Calu3 (cell line): ENCODE results near the gene UBLCP1. TPM values are rescaled to one million over a fixed set of nuclear protein-coding genes. Genes with fewer than 3 reads are reported as not detected.
"Not testable (repeated sequence)": the region's sequence is repeated elsewhere in the genome, so short reads cannot be mapped to it uniquely, and the experiment has no call there.

Source experiments
- BruUV-seq: library from RNA; stranded (reverse); fragments of 400-500 nt; replicated peaks from 2 replicates; lab custom pipeline; 2021; lab: Mats Ljungman, UMichigan
- CTCF ChIA-PET: fragments of 300-600 bp; sonication (Branson Sonifier 250); formaldehyde crosslinking; loops from one replicate; lab custom pipeline; 2022; ENCODE audit warnings: antibody characterized with exemption; lab: Charles Lee
- DNase-seq: peaks from one replicate; pipeline ENCODE4 v3.0.0; 2022
- H3K27ac Mint-ChIP-seq: one replicate; pipeline ENCODE4 v1.8.0; 2022; ENCODE audit warnings: mixed read lengths; ENCODE audit not compliant: unreplicated experiment
- H3K27me3 Mint-ChIP-seq: one replicate; pipeline ENCODE4 v1.8.0; 2022; ENCODE audit warnings: mixed read lengths; ENCODE audit not compliant: unreplicated experiment
- H3K36me3 Mint-ChIP-seq: one replicate; pipeline ENCODE4 v1.8.0; 2022; ENCODE audit warnings: mild to moderate bottlenecking, moderate library complexity, mixed read lengths; ENCODE audit not compliant: insufficient read depth, unreplicated experiment
- H3K4me1 Mint-ChIP-seq: one replicate; pipeline ENCODE4 v1.8.0; 2022; ENCODE audit warnings: mild to moderate bottlenecking, low read depth, mixed read lengths; ENCODE audit not compliant: unreplicated experiment
- H3K4me3 Mint-ChIP-seq: one replicate; pipeline ENCODE4 v1.8.0; 2022; ENCODE audit warnings: mild to moderate bottlenecking, low read depth, moderate library complexity, mixed read lengths; ENCODE audit not compliant: unreplicated experiment
- H3K9me3 Mint-ChIP-seq: one replicate; pipeline ENCODE4 v1.8.0; 2022; ENCODE audit warnings: low read depth, mixed read lengths; ENCODE audit not compliant: unreplicated experiment
- intact Hi-C: fragments of 100-400 bp; cut with micrococcal nuclease; formaldehyde crosslinking; loops from one replicate; pipeline ENCODE4 v1.10.0; 2022; ENCODE audit not compliant: unreplicated experiment
- total RNA-seq: library from RNA; stranded (reverse); gene quantifications from 2 replicates; pipeline ENCODE4 v1.2.3, GENCODE V29; 2022
- TF ChIP-seq, protein P1 (sequence below): fragments of 200-600 bp; IDR thresholded peaks from one replicate; pipeline ENCODE4 v1.8.0; 2022; ENCODE audit warnings: antibody characterized with exemption; ENCODE audit not compliant: unreplicated experiment

Gene UBLCP1
- total RNA-seq, 1 experiment from 2014 or later = 35.8 TPM

DNA sequence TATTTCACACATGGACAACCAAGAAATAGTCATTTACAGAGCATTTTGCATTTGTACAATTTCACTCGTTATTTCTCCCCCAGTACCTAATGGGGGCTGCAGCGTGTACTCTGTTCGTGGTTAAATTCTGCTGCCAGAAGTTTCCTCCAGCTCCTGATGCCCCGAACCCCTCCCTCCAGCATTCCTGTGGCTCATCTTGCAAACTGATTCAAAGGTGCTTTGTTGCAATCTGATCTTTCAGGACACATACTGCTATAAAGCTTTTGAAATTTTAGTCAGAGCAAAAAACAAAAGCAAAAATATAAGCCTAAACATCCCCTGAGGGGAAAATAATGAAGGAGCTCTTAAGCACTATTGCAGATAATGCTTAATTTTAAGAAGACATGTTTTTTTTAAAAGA lies 27.7 kb downstream of the UBLCP1 start:
- intact Hi-C loops = no loop called here
- BruUV-seq = no TSS peak
- H3K9me3 Mint-ChIP-seq = no peaks in the 10 kb centered on the region
- H3K27me3 Mint-ChIP-seq = no peaks in the 10 kb centered on the region
- DNase-seq = no peak
- no peak overlapping the region for H3K4me3 Mint-ChIP-seq
- CTCF ChIA-PET = no interaction called here
- no peaks in the 10 kb centered on the region for H3K4me1 Mint-ChIP-seq
- H3K36me3 Mint-ChIP-seq = no peaks in the 10 kb centered on the region
- TF ChIP-seq, protein P1, sequence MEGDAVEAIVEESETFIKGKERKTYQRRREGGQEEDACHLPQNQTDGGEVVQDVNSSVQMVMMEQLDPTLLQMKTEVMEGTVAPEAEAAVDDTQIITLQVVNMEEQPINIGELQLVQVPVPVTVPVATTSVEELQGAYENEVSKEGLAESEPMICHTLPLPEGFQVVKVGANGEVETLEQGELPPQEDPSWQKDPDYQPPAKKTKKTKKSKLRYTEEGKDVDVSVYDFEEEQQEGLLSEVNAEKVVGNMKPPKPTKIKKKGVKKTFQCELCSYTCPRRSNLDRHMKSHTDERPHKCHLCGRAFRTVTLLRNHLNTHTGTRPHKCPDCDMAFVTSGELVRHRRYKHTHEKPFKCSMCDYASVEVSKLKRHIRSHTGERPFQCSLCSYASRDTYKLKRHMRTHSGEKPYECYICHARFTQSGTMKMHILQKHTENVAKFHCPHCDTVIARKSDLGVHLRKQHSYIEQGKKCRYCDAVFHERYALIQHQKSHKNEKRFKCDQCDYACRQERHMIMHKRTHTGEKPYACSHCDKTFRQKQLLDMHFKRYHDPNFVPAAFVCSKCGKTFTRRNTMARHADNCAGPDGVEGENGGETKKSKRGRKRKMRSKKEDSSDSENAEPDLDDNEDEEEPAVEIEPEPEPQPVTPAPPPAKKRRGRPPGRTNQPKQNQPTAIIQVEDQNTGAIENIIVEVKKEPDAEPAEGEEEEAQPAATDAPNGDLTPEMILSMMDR = no peak
- no peak overlapping the region for H3K27ac Mint-ChIP-seq

DNA sequence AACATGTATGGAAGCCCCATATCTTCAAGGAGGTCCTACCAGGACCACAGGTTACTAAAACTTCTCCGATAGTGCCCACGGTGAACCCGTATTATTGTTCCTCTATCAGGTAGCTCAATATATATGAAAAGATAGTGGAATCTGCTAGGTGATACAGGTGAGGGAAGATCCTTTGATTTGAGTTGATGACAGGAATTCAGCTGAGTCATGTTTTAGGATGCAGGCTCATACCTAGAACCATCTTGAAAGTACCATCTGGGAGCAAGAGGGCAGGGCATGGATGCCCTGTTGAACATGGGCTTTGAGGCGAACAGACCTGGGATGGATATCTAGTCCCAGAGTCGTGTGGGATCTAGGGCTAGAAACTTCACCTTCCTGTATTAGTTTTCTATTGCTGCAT lies 31.8 kb downstream of the UBLCP1 start:
- H3K4me1 Mint-ChIP-seq = no peaks in the 10 kb centered on the region

DNA sequence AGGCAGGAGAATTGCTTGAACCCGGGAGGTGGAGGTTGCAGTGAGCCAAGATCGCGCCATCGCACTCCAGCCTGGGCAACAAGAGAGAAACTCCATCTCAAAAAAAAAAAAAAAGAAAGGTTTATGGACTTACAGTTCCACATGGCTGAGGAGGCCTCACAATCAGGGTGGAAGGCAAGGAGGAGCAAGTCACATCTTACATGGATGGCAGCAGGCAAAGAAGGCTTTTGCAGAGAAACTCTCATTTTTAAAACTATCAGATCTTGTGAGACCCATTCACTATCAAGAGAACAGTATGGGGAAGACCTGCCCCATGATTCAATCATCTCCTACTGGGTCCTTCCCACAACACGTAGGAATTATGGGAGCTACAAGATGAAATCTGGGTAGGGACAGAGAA lies 34.2 kb downstream of the UBLCP1 start:
- H3K4me3 Mint-ChIP-seq, BruUV-seq, H3K27ac Mint-ChIP-seq, H3K4me1 Mint-ChIP-seq, H3K27me3 Mint-ChIP-seq, DNase-seq, H3K36me3 Mint-ChIP-seq, intact Hi-C loops: not testable (repeated sequence)
- peaks cover 15% of the 10 kb centered on the region for H3K9me3 Mint-ChIP-seq
- CTCF ChIA-PET = interaction anchor here (0.7 kb wide), 1 partner anchor 678 kb away, joined by 3 read pairs; no protein-coding TSS in a partner anchor

More for the DNA sequence above, 31.8 kb downstream of the UBLCP1 start:
- Mint-ChIP-seq H3K36me3 (no peaks in the 10 kb centered on the region), H3K9me3 (peaks cover 8% of the 10 kb centered on the region), H3K4me3 (no peak overlapping the region), H3K27ac (no peak overlapping the region), H3K27me3 (no peaks in the 10 kb centered on the region)
- DNase-seq = no peak
- CTCF ChIA-PET = no interaction called here
- intact Hi-C loops = no loop called here
- BruUV-seq = no TSS peak
- TF ChIP-seq, protein P1 = no peak

DNA sequence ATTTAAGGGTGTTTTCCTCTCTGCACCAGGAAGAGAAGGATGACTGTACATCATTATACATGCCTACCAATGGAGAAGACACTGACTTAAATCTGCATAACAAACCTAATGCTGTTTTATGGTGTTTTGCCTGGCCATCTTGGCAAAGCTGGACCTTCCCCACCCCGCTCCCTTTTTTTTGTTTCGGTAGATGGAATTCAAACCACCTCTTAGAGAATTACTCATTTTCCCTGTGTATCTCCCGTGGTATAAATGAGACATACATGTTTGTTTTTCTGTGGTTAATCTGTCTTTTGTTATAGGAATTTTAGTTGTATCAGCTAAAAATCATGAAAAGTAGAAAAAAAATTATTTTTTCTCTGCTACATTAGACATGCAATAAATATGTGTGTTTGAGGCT lies 38.4 kb downstream of the UBLCP1 start:
- Mint-ChIP-seq H3K4me3 (no peak overlapping the region), H3K36me3 (peaks cover 5% of the 10 kb centered on the region), H3K4me1 (peaks cover 9% of the 10 kb centered on the region), H3K9me3 (peaks cover 16% of the 10 kb centered on the region), H3K27ac (no peak overlapping the region), H3K27me3 (peaks cover 25% of the 10 kb centered on the region)
- intact Hi-C loops = no loop called here
- CTCF ChIA-PET = no interaction called here
- TF ChIP-seq, protein P1 = no peak
- no peak for DNase-seq
- no TSS peak for BruUV-seq

DNA sequence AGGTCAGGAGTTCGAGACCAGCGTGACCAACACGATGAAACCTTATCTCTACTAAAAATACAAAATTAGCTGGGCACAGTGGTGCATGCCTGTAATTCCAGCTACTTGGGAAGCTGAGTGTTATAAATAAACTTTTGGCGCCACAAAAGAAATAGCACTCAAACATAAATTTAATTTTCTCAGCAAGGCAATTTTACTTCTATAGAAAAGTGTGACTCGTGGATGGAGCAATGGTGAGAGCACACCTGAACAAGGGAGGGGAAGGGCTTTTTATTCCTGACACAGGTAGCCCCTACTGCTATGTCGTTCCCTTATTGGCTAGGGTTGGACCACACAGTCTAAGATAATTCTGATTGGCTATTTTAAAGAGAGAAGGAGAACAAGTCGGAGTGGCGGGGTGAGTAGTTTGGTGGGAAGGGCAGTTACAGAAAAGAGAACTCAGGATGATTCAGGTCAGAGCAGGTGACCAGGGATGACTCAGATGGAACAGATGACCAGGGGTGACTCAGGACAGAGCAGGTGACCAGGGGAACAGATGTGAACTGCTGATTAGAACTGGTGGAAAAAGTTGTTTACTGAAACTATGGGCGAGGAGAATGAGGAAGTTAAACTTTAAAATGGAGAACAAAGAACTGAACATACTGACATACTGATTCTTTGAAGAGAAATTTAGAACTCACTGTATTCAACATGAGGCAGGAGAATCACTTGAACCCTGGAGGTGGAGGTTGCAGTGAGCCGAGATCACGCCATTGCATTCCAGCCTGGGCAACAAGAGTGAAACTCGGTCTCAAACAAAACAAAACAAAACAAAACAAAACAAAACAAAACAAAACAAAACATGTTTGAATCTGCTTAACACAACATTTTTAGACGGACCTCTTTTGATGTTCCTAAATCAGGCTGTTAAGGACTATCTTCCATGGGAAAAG lies 39.1 kb downstream of the UBLCP1 start:
- intact Hi-C loops, BruUV-seq, CTCF ChIA-PET, H3K4me3 Mint-ChIP-seq, H3K4me1 Mint-ChIP-seq, H3K36me3 Mint-ChIP-seq: not testable (repeated sequence)
- DNase-seq = peak; percentile 28
- H3K27ac Mint-ChIP-seq = peak overlapping the region; percentile 26
- H3K9me3 Mint-ChIP-seq = peaks cover 16% of the 10 kb centered on the region
- H3K27me3 Mint-ChIP-seq = peaks cover 25% of the 10 kb centered on the region
